Right lobe of liver (tissue), 4 donors: ENCODE measurements around the gene UPK2.

Source experiments
- CTCF ChIP-seq, 4 donors: fragments of 200-600 bp in 3 of 4; fragments of 450-650 bp in 1 of 4; IDR thresholded peaks; one replicate each; pipeline versions ENCODE4 v1.5.1 to v1.8.0; 2016 to 2022; ENCODE audit warnings: antibody characterized with exemption in 4 of 4, mild to moderate bottlenecking in 2 of 4
- POLR2A ChIP-seq: fragments of 450-650 bp; IDR thresholded peaks from one replicate; pipeline ENCODE4 v1.6.1; 2017; ENCODE audit warnings: antibody characterized with exemption, mild to moderate bottlenecking
- donor health status: DM: no; HTN: no; CAD: no.
- donor health status: DM: no; HTN: no; CAD: no.
- donor health status: DM: no; HTN: yes; CAD: no.

GRCh38 chr11:118953265-118953664 is 2.8 kb upstream of the UPK2 start:
- TF ChIP-seq CTCF (IDR thresholded peaks at IDR 0.05) = no peak
- TF ChIP-seq POLR2A = no peak
